Neural cell (in vitro differentiated cells): ENCODE results near the gene ZNF771. TPM values are rescaled to one million over a fixed set of nuclear protein-coding genes. Genes with fewer than 3 reads are reported as not detected.
A peak's percentile ranks its signal among the peaks of the same experiment; 100 is the strongest.

Source experiments
- H2AFZ ChIP-seq: fragments of 200-600, 300-800 bp; sonication (generic), shearing (Covaris generic); 2 replicates; pipeline ENCODE4 v1.6.0; 2014; ENCODE audit warnings: low read depth, mild to moderate bottlenecking, antibody characterized with exemption, low read length, moderate library complexity
- H3F3A ChIP-seq: fragments of 200-600 bp; shearing (Covaris generic); 2 replicates; pipeline ENCODE4 v1.6.1; 2016; ENCODE audit warnings: mild to moderate bottlenecking, moderate library complexity, mixed read lengths, antibody characterized with exemption, low read length; ENCODE audit not compliant: insufficient read depth, poor library complexity, severe bottlenecking
- H3K27ac ChIP-seq: fragments of 200-600, 300-800 bp; sonication (generic), shearing (Covaris generic); 2 replicates; pipeline ENCODE4 v1.5.1; 2014; ENCODE audit warnings: mild to moderate bottlenecking, low read length, moderate library complexity
- H3K27me3 ChIP-seq: fragments of 300-800, 200-600 bp; sonication (generic), shearing (Covaris generic); 2 replicates; pipeline ENCODE4 v1.6.0; 2014; ENCODE audit warnings: mild to moderate bottlenecking, low read depth, low read length, moderate library complexity; ENCODE audit not compliant: insufficient read depth
- H3K36me3 ChIP-seq: fragments of 300-800, 200-600 bp; sonication (generic), shearing (Covaris generic); 2 replicates; pipeline ENCODE4 v1.5.1; 2014; ENCODE audit warnings: mild to moderate bottlenecking, antibody characterized with exemption, low read length, moderate library complexity; ENCODE audit not compliant: insufficient read depth
- H3K4me2 ChIP-seq: fragments of 300-800, 200-600 bp; sonication (generic), shearing (Covaris generic); 2 replicates; pipeline ENCODE4 v1.6.0; 2014; ENCODE audit warnings: mild to moderate bottlenecking, low read length
- H3K4me3 ChIP-seq: fragments of 300-800, 200-600 bp; sonication (generic), shearing (Covaris generic); 2 replicates; pipeline ENCODE4 v1.5.1; 2014; ENCODE audit warnings: mild to moderate bottlenecking, low read length, moderate library complexity
- H3K79me2 ChIP-seq: fragments of 200-600 bp; shearing (Covaris generic); replicated peaks from 2 replicates; pipeline ENCODE4 v1.6.0; 2014; ENCODE audit warnings: mild to moderate bottlenecking, low read length, moderate library complexity; ENCODE audit not compliant: insufficient read depth
- H3K9ac ChIP-seq: fragments of 300-800, 200-600 bp; sonication (generic), shearing (Covaris generic); 2 replicates; pipeline ENCODE4 v1.6.1; 2016; ENCODE audit warnings: mild to moderate bottlenecking, low read length, mixed read lengths
- H3K9me2 ChIP-seq: fragments of 200-600 bp; shearing (Covaris generic); 2 replicates; pipeline ENCODE4 v1.6.1; 2016; ENCODE audit warnings: mild to moderate bottlenecking, low read length, mixed read lengths; ENCODE audit not compliant: insufficient read depth
- H3K9me3 ChIP-seq: fragments of 200-600, 300-800 bp; sonication (generic), shearing (Covaris generic); 2 replicates; pipeline ENCODE4 v1.6.1; 2016; ENCODE audit warnings: mild to moderate bottlenecking, mixed run types, low read length, moderate library complexity, mixed read lengths
- H4K20me1 ChIP-seq: fragments of 200-600 bp; shearing (Covaris generic); 2 replicates; pipeline ENCODE4 v1.6.1; 2016; ENCODE audit warnings: mild to moderate bottlenecking, mixed run types; ENCODE audit not compliant: insufficient read depth
- EP300 ChIP-seq: fragments of 450-650 bp; conservative IDR thresholded peaks from 2 replicates; pipeline ENCODE4 v1.6.1; 2014; ENCODE audit warnings: antibody characterized with exemption, mild to moderate bottlenecking, moderate library complexity; ENCODE audit not compliant: poor library complexity, severe bottlenecking
- EZH2 ChIP-seq: fragments of 200-600, 300-800 bp; shearing (Covaris generic), sonication (generic); IDR thresholded peaks from 2 replicates; pipeline ENCODE4 v1.6.1; 2014; ENCODE audit warnings: antibody characterized with exemption, low read length, borderline replicate concordance, mild to moderate bottlenecking; ENCODE audit not compliant: insufficient read depth, poor library complexity, severe bottlenecking
- MXI1 ChIP-seq: fragments of 450-650 bp; conservative IDR thresholded peaks from 2 replicates; pipeline ENCODE4 v1.6.1; 2014; ENCODE audit warnings: antibody characterized with exemption, mild to moderate bottlenecking; ENCODE audit not compliant: poor library complexity, severe bottlenecking
- POLR2AphosphoS5 ChIP-seq: IDR thresholded peaks from 2 replicates; pipeline ENCODE4 v1.6.1; 2012
- RAD21 ChIP-seq: fragments of 450-650 bp; conservative IDR thresholded peaks from 2 replicates; pipeline ENCODE4 v1.6.1; 2014; ENCODE audit warnings: antibody characterized with exemption, mild to moderate bottlenecking, moderate library complexity
- REST ChIP-seq: IDR thresholded peaks from 2 replicates; pipeline ENCODE4 v1.6.1; 2012; ENCODE audit warnings: borderline replicate concordance
- SMC3 ChIP-seq: fragments of 450-650 bp; conservative IDR thresholded peaks from 2 replicates; pipeline ENCODE4 v1.6.1; 2014; ENCODE audit warnings: antibody characterized with exemption, mild to moderate bottlenecking, moderate library complexity; ENCODE audit not compliant: poor library complexity
- TAF1 ChIP-seq: IDR thresholded peaks from 2 replicates; pipeline ENCODE4 v1.6.1; 2012; ENCODE audit warnings: low read depth
- polyA plus RNA-seq: library from polyadenylated mRNA; depleted of rRNA; stranded (reverse); fragments of >200 nt; gene quantifications from 2 replicates; pipeline ENCODE4 v1.2.3, GENCODE V29; 2014

ZNF771 gene
- polyA plus RNA-seq, 1 donor from 2014 or later: 11.7 TPM

- no peak for TF ChIP-seq REST
Measured at GRCh38 chr16:30366511-30366910, 40.9 kb upstream of the ZNF771 start (continued).

- H3K9me2 ChIP-seq: no peaks in the 10 kb centered on the region
- peaks cover 24% of the 10 kb centered on the region for H4K20me1 ChIP-seq
- H3K27me3 ChIP-seq: no peaks in the 10 kb centered on the region
- peaks cover 46% of the 10 kb centered on the region for H3K79me2 ChIP-seq
- no peaks in the 10 kb centered on the region for H3F3A ChIP-seq
- H3K9ac ChIP-seq: peak overlapping the region; percentile 85
- H3K4me2 ChIP-seq: peak overlapping the region; percentile 98
- no peaks in the 10 kb centered on the region for H3K9me3 ChIP-seq
- peak overlapping the region; percentile 97 for H3K4me3 ChIP-seq
- no peak for TF ChIP-seq POLR2AphosphoS5
- TF ChIP-seq MXI1: no peak
- no peak for TF ChIP-seq SMC3
- TF ChIP-seq EZH2: no peak
- H3K36me3 ChIP-seq: no peaks in the 10 kb centered on the region
- H3K27ac ChIP-seq: no peak overlapping the region
- H2AFZ ChIP-seq: no peak overlapping the region
Measured at GRCh38 chr16:30367349-30368009, 39.9 kb upstream of the ZNF771 start.

GRCh38 chr16:30368122-30368791 lies 39.1 kb upstream of the ZNF771 start:
- no peaks in the 10 kb centered on the region for H3K9me3 ChIP-seq
- peak overlapping the region; percentile 9 for H3K27ac ChIP-seq
- no peaks in the 10 kb centered on the region for H3F3A ChIP-seq
- no peaks in the 10 kb centered on the region for H3K36me3 ChIP-seq
- peak overlapping the region; percentile 97 for H3K4me3 ChIP-seq
- H3K9me2 ChIP-seq: no peaks in the 10 kb centered on the region
- peak overlapping the region; percentile 98 for H3K4me2 ChIP-seq
- H4K20me1 ChIP-seq: peaks cover 24% of the 10 kb centered on the region
- no peaks in the 10 kb centered on the region for H3K27me3 ChIP-seq
- no peak overlapping the region for H2AFZ ChIP-seq
- H3K9ac ChIP-seq: peak overlapping the region; percentile 85
- peaks cover 46% of the 10 kb centered on the region for H3K79me2 ChIP-seq
- TF ChIP-seq MXI1: no peak
- TF ChIP-seq SMC3: no peak
- no peak for TF ChIP-seq POLR2AphosphoS5
- no peak for TF ChIP-seq TAF1
- TF ChIP-seq EZH2: no peak
- no peak for TF ChIP-seq EP300
- TF ChIP-seq RAD21: no peak
